ENCODE data around the gene KRT78. TPM values are rescaled to one million over a fixed set of nuclear protein-coding genes. Genes with fewer than 3 reads are reported as not detected.

KRT78 gene
- total RNA-seq, 1 experiment from 2014 or later = not detected

DNA sequence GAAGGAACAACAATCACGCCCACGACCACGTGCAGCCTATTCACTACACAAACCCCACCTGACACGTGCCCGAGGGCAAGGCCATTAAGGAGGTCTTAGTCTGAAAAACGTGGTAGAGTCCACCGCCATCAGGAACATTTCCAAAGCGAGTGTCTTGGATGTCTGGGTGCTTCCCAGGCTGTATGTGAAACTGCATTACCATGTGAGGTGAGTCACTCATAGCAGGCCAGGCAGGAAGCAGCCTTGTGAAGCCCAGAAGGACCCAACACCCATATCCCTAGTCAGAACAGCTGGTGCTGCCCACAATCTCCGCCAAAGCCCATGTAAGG lies 11.4 kb downstream of the KRT78 start:
- Mint-ChIP-seq H3K9me3 (ENCODE audit: unreplicated experiment) (no peaks in the 10 kb centered on the region), H3K4me3 (ENCODE audit: unreplicated experiment) (no peak overlapping the region), H3K4me1 (ENCODE audit: insufficient read depth, unreplicated experiment) (peaks cover 10% of the 10 kb centered on the region), H3K27me3 (ENCODE audit: insufficient read depth, unreplicated experiment) (peaks cover 42% of the 10 kb centered on the region), H3K36me3 (ENCODE audit: insufficient read depth, unreplicated experiment) (no peaks in the 10 kb centered on the region), H3K27ac (ENCODE audit: low read depth, unreplicated experiment) (no peak overlapping the region)
- BruUV-seq (replicated peaks) = no TSS peak
- ChIA-PET POLR2A (no interaction called here), CTCF (interaction anchor here (0.6 kb wide), 1 partner anchor 262 kb away, joined by 4 read pairs; no protein-coding TSS in a partner anchor)
- TF ChIP-seq, protein P1, sequence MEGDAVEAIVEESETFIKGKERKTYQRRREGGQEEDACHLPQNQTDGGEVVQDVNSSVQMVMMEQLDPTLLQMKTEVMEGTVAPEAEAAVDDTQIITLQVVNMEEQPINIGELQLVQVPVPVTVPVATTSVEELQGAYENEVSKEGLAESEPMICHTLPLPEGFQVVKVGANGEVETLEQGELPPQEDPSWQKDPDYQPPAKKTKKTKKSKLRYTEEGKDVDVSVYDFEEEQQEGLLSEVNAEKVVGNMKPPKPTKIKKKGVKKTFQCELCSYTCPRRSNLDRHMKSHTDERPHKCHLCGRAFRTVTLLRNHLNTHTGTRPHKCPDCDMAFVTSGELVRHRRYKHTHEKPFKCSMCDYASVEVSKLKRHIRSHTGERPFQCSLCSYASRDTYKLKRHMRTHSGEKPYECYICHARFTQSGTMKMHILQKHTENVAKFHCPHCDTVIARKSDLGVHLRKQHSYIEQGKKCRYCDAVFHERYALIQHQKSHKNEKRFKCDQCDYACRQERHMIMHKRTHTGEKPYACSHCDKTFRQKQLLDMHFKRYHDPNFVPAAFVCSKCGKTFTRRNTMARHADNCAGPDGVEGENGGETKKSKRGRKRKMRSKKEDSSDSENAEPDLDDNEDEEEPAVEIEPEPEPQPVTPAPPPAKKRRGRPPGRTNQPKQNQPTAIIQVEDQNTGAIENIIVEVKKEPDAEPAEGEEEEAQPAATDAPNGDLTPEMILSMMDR (IDR thresholded peaks at IDR 0.05; ENCODE audit: unreplicated experiment) = no peak
- DNase-seq (ENCODE audit: unreplicated experiment) = peak; percentile 65
- intact Hi-C loops (cut with micrococcal nuclease) = no loop called here

DNA sequence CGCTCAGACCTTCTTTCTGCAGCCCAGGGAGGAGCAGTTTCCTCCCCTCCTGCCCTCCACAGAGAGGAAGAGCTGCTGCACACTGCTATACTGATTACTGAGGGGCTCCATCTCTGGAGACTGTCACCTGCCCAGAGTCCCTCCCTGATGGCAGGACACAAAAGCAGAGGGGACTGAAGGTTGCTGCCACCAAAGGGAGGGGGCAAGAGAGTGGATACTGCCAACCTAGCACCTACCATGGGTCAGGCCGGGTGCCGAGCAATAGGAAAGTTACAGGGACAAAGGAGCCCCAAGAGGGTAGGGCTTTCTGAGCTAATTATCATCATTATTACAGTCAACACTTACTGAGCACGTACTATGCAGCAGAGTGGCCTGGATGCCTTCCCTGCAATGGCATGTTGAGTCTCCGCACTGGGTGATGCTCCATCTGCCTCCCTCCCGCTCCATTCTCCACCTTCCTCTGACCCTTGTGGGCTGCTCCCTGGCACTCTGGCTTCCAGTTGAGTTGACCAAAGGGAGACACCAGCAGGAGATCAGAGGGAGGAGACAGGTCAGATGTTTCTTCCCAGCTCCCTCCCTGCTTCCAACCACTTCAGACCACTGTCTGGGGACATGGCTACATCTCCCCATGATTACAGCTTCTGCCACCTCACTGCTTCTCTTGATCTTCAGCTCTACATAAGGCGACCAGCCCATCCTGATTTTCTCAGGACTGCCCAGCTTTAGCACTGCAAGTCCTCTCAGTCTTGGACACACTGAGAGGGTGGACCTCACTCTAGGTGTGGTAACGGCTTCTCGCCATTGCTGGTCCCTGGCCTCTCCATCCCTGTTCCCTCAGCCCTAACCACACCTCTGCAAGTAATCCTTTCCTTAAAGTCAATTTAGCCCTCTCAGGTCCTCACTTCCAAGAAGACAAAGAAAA lies 12.0 kb downstream of the KRT78 start:
- Mint-ChIP-seq H3K4me1 (ENCODE audit: insufficient read depth, unreplicated experiment) (peaks cover 10% of the 10 kb centered on the region), H3K27ac (ENCODE audit: low read depth, unreplicated experiment) (no peak overlapping the region), H3K9me3 (ENCODE audit: unreplicated experiment) (no peaks in the 10 kb centered on the region), H3K27me3 (ENCODE audit: insufficient read depth, unreplicated experiment) (peaks cover 42% of the 10 kb centered on the region), H3K4me3 (ENCODE audit: unreplicated experiment) (no peak overlapping the region), H3K36me3 (ENCODE audit: insufficient read depth, unreplicated experiment) (no peaks in the 10 kb centered on the region)
- no peak for DNase-seq (ENCODE audit: unreplicated experiment)
- POLR2A ChIA-PET = no interaction called here
- intact Hi-C loops (cut with micrococcal nuclease) = no loop called here
- TF ChIP-seq, protein P1 (IDR thresholded peaks at IDR 0.05; ENCODE audit: unreplicated experiment) = no peak
- CTCF ChIA-PET = interaction anchor here (0.6 kb wide), 1 partner anchor 262 kb away, joined by 4 read pairs; no protein-coding TSS in a partner anchor
- no TSS peak for BruUV-seq (replicated peaks)

DNA sequence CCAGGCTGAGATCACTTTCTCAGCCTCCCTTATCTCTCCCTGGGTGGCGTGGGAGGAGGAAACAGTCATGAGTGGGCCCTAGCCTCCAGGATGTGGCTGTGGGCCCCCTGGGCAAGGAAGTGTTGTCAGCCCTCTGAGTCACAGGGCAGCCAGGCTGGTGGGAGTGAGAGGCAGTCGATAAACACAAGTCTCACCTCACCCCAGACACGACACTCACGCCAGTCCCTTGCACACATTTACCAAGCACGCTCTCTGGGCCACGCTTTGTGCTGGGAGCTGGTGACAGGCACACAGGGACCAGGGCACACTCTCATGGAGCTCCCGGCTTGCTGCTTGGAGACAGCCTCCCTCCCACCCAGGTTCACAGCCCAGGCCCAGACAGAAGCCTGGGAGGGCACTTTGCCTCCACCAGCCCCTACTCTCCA lies 12.7 kb downstream of the KRT78 start:
- POLR2A ChIA-PET = no interaction called here
- H3K36me3 Mint-ChIP-seq (ENCODE audit: insufficient read depth, unreplicated experiment) = no peaks in the 10 kb centered on the region
- CTCF ChIA-PET = no interaction called here
- peaks cover 10% of the 10 kb centered on the region for H3K4me1 Mint-ChIP-seq (ENCODE audit: insufficient read depth, unreplicated experiment)
- peaks cover 39% of the 10 kb centered on the region for H3K27me3 Mint-ChIP-seq (ENCODE audit: insufficient read depth, unreplicated experiment)
- no peak for DNase-seq (ENCODE audit: unreplicated experiment)
- intact Hi-C loops (cut with micrococcal nuclease) = no loop called here
- H3K9me3 Mint-ChIP-seq (ENCODE audit: unreplicated experiment) = no peaks in the 10 kb centered on the region
- no peak overlapping the region for H3K27ac Mint-ChIP-seq (ENCODE audit: low read depth, unreplicated experiment)
- BruUV-seq (replicated peaks) = no TSS peak
- H3K4me3 Mint-ChIP-seq (ENCODE audit: unreplicated experiment) = no peak overlapping the region
- TF ChIP-seq, protein P1 (IDR thresholded peaks at IDR 0.05; ENCODE audit: unreplicated experiment) = no peak

DNA sequence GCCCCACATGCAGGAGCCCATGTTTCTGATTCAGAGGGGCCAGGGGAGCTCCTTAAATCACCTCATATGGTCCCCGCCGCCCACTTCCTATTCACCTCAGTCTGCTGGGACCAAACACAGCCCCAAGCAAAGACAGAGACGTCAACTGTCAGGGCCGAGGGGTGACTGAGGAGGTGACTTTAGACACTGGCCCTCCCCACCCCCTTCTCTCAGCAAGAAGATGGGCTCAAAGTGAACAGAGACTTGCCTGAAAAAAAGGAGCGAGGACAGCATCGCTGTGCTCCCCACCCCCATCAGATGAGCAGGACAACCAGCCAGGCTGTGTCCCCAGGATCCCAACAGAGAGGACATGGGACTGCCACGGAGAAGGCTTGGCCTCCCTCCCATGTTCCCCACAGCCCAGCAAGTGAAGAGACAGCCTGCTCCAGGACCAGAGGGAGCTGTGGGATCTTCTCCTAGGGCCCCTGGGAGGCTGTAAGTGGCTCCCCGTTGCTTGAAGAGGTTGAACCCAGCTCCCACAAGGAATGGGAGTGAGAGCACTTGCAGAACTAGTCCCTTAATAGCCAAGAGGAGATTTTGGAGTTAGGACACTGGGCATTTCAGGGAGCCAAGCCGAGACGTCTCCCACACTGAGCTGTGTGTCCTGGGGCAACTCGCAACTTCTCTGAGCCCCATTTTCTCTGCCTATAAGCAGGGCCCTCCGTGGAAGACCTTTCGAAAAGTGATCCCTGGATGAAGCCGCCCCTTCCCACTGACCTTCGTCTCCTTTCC lies 13.3 kb downstream of the KRT78 start:
- POLR2A ChIA-PET = no interaction called here
- H3K27ac Mint-ChIP-seq (ENCODE audit: low read depth, unreplicated experiment) = no peak overlapping the region
- H3K27me3 Mint-ChIP-seq (ENCODE audit: insufficient read depth, unreplicated experiment) = peaks cover 34% of the 10 kb centered on the region
- TF ChIP-seq, protein P1 (IDR thresholded peaks at IDR 0.05; ENCODE audit: unreplicated experiment) = no peak
- intact Hi-C loops (cut with micrococcal nuclease) = no loop called here
- DNase-seq (ENCODE audit: unreplicated experiment) = no peak
- CTCF ChIA-PET = no interaction called here
- H3K9me3 Mint-ChIP-seq (ENCODE audit: unreplicated experiment) = no peaks in the 10 kb centered on the region
- peaks cover 10% of the 10 kb centered on the region for H3K4me1 Mint-ChIP-seq (ENCODE audit: insufficient read depth, unreplicated experiment)
- BruUV-seq (replicated peaks) = no TSS peak
- H3K36me3 Mint-ChIP-seq (ENCODE audit: insufficient read depth, unreplicated experiment) = no peaks in the 10 kb centered on the region
- no peak overlapping the region for H3K4me3 Mint-ChIP-seq (ENCODE audit: unreplicated experiment)

Data from MCF 10A (cell line).